Body of pancreas (tissue), 4 donors: ENCODE data around the gene CDKAL1.

ENCODE experiments used
- POLR2A ChIP-seq, 3 donors: fragments of 450-650 bp; IDR thresholded peaks; one replicate each; pipeline ENCODE4 v1.6.1; 2016; ENCODE audit warnings: antibody characterized with exemption in 3 of 3, mild to moderate bottlenecking in 2 of 3
- TF ChIP-seq, protein P1 (sequence below), 7 experiments: fragments of 450-650 bp in 4 of 7; fragments of 200-600 bp in 3 of 7; sonication (generic) in 3 of 7; IDR thresholded peaks; one replicate each; pipeline ENCODE4 v1.5.1; 2016 to 2019; ENCODE audit warnings: antibody characterized with exemption in 7 of 7

GRCh38 chr6:20924911-20925543 lies 390.8 kb downstream of the CDKAL1 start:
- TF ChIP-seq, protein P1, sequence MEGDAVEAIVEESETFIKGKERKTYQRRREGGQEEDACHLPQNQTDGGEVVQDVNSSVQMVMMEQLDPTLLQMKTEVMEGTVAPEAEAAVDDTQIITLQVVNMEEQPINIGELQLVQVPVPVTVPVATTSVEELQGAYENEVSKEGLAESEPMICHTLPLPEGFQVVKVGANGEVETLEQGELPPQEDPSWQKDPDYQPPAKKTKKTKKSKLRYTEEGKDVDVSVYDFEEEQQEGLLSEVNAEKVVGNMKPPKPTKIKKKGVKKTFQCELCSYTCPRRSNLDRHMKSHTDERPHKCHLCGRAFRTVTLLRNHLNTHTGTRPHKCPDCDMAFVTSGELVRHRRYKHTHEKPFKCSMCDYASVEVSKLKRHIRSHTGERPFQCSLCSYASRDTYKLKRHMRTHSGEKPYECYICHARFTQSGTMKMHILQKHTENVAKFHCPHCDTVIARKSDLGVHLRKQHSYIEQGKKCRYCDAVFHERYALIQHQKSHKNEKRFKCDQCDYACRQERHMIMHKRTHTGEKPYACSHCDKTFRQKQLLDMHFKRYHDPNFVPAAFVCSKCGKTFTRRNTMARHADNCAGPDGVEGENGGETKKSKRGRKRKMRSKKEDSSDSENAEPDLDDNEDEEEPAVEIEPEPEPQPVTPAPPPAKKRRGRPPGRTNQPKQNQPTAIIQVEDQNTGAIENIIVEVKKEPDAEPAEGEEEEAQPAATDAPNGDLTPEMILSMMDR (IDR thresholded peaks at IDR 0.05), result no peak
- TF ChIP-seq POLR2A (IDR thresholded peaks at IDR 0.05), result no peak
